ENCODE results near the gene ZNF396.

The ZNF396 gene

GRCh38 chr18:35344736-35345459 lies 32.2 kb downstream of the ZNF396 start:
- intact Hi-C loops (cut with DNase I), result loop anchor here (1.0 to 2.0 kb wide), 2 partner anchors 55 to 104 kb away; partner anchors contain the start of genes ZNF397 and ZSCAN30
- peak in 34 of 42 donors; percentile 3 to 72 (median 34) for DNase-seq

DNA sequence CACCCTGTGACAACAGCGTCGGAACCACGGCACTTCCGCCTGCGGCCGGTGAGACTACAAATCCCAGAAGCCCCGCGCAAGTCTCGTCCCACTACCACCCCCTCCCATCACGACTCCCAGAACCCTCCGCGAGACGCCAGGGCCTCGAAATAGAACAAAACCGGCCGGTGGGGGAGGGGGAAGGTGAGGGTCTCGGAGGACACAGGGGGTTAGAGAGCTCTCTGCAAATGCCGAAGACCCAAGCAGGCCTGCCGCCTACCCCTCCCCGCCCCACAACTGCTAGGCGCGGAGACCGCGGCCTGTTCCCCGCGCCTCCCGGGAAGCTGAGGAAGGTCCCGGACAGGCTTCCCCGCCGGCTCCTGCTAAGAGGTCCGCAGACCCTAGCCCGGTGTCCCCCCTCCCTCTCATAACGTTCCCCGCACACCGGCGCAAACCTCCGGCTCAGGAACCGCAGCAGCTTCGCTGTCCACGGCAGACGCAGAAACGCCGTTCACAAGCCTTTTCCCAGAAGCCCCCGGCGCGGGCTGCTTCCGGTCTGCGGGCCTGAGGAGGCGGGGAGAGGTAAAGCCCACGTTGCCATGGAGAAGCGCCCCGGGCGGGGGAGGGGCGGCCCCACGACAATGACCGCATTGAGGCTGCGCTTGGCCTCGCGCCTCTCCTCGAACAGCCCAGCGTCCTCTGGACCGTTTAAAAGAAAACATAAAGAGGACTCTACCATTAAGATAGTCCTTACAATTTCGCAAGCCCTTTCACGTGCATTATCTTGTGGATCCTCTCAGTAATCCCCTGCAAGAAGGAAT lies 33.0 kb downstream of the ZNF396 start, which contains the start of gene ZNF24:
Gene ZNF24 (minus strand): TSS at position 485 of the 800 bp plus-strand sequence. CDS start 3,770 bp downstream, outside the sequence.
- intact Hi-C loops (cut with DNase I), result loop anchor here (1.0 to 2.0 kb wide), 2 partner anchors 54 to 103 kb away; partner anchors contain the start of genes ZNF397 and ZSCAN30
- DNase-seq, result peak; percentile 94 to 99 (median 97)

DNA sequence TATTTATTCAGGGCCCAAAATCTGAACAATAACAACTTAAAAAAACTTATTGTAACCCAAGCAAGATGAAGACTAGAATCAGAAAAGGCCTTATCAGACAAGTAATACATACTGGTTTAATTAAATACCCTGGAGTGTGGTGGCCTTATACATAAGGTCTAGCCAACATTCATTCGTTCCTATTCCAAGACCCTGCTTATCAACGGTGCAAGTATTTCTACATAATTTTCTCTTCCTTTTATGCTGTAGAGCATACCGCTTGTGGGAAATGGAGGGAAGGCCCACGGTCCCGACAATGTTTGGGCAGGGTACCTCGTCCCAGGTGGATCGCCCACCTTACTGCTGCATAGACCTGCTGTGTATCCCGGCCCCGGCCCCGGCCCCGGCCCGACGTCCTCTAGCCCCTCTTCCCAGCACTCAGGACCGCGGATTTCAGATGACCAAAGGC lies 33.6 kb downstream of the ZNF396 start:
- DNase-seq, result no peak
- intact Hi-C loops (cut with DNase I), result no loop called here

- intact Hi-C loops (cut with DNase I), result no loop called here
These were observed 39.9 kb downstream of the ZNF396 start for GRCh38 chr18:35337286-35337685.

GRCh38 chr18:35335866-35336265 lies 41.3 kb downstream of the ZNF396 start:
- no peak for DNase-seq
- intact Hi-C loops (cut with DNase I), result no loop called here

More at GRCh38 chr18:35337286-35337685, 39.9 kb downstream of the ZNF396 start:
- DNase-seq, result no peak

GRCh38 chr18:35334821-35335220 lies 42.3 kb downstream of the ZNF396 start:
- DNase-seq, result no peak

GRCh38 chr18:35334212-35334611 lies 42.9 kb downstream of the ZNF396 start:
- no peak for DNase-seq
- intact Hi-C loops (cut with DNase I), result no loop called here

More at GRCh38 chr18:35334821-35335220, 42.3 kb downstream of the ZNF396 start:
- intact Hi-C loops (cut with DNase I), result no loop called here

DNA sequence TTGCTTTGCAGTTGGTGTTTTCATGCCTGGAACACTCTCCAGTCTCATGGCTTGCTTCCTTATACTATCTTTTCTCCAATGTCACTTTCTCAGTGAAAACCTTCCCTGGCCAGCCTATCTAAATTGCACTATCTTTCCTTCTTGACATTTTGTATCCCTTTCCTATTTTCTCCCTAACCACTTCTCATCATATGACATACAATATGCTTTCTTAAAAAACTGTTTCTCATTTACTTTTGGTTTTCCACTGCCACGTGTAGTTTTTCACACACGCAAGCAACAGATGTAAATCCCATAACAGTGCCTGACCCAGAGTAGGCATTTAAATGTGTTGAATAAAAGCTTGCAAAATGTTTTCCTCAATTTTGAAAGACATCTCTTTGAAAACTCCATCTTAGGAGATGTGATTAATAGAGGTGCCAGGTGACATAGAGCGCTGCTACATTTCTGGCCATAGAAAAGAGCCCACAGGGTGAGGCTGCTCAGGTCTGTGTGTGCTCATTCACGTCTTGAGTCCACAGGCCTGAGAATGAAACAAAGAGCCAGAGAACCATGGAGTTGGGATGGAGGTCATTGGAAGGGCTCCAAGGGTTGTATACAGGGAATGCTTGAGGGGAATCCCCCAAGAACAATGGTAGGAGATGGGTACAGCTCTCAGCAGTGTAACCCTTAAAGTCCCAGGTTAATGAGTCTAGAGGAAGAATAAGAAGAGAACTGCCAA lies 45.6 kb downstream of the ZNF396 start:
- no peak for DNase-seq

DNA sequence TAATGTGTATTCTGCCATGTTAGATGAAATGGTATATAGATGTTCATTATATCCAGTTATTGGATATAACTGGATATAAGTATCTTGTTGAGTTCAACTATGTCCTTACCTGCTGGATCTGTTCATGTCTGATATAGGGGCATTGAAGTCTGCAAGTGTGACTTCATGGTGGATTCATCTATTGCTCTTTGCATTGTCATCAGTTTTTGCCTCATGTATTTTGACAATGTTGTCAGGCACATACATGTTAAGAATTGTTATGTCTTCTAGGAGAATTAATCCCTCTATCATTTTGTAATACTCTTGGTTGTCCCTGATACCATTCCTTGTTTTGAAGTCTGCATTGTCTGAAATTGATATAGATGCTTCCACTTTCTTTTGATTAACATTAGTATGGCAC lies 48.3 kb downstream of the ZNF396 start:
- intact Hi-C loops (cut with DNase I), result no loop called here
- DNase-seq, result no peak

More for the DNA sequence above, 45.6 kb downstream of the ZNF396 start:
- intact Hi-C loops (cut with DNase I), result no loop called here

DNA sequence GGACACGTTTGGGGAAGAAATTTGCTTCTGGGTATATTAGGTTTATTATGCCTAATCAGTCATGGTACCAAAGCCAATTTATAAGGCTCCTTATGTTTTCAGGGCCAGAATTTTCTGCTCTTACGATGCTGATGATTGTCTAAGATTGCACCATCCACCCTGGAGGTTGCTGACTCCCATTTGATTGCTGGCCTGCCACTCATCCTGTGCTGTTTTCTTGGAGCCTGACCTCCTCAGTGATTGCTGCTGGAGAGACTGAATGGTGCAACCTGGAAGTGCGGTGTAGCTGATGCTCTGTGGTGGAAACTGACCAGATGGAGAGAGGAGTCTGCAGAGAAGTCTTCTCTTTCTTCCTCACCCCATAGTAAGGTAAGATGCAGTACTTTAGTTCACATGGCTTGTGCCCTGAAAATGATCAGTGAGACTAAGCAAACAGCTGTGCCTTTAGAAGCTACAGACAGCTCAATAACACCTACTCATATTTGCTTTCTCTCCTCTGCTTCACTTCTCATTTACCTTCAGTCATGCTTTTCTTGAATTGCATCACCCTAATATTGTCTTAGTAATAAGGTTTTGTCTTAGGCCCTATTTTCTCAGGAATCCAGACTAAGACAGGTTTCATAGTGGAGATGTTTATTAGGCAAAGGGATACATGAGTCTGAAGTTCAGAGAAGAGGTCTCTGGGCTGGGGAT lies 50.3 kb downstream of the ZNF396 start:
- intact Hi-C loops (cut with DNase I), result no loop called here

DNA sequence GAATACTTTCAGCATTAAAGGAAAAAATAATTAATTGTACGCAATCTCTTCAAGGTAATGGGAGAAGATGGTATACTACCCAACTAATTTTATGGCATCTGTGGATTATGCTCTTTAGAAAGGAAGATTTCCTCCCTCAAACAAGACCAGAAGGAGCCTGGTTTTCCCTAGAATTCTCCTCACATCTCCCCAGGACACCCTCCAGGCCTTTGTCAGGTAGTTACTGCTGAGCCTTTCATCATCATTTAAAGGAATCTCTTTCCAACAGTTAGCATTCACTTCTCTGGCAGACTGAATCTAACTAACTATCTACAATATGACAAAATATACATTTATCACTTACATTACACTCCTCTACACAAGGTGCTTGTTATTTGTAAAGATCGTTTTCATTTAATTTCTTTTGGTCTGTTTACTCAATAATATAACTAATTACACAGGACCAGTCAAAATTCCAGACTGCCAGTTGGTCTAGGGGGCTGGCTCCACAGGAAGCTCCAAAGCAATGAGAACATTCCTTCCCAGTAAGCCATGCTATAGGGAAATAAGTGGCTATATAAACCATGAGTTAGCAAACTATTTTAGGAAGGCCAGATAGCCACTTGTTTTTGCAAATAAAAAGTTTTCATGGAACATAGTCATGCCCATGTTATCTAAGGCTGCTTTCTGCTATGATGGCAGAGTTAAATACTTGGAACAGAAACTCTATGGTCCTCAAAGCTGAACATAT lies 52.0 kb downstream of the ZNF396 start:
- intact Hi-C loops (cut with DNase I), result no loop called here

More for the DNA sequence above, 50.3 kb downstream of the ZNF396 start:
- DNase-seq, result no peak

GRCh38 chr18:35322486-35323458 lies 54.4 kb downstream of the ZNF396 start:
- intact Hi-C loops (cut with DNase I), result no loop called here
- no peak for DNase-seq

More for the DNA sequence above, 52.0 kb downstream of the ZNF396 start:
- DNase-seq, result no peak

All from head of caudate nucleus (tissue), 42 donors.